GM23338 (cell line): ENCODE data around the gene MLH1.

ENCODE experiments used
- CREB1 ChIP-seq: fragments of 250-450 bp; sonication (Bioruptor Pico); IDR thresholded peaks from 2 replicates; pipeline ENCODE4 v1.5.0; 2020; ENCODE audit warnings: low read depth, mild to moderate bottlenecking, moderate library complexity
- CTCF ChIP-seq, 2 experiments: fragments of 200-600 bp in 1 of 2; sonication (generic) in 1 of 2; conservative IDR thresholded peaks; 2 replicates each; pipeline versions ENCODE4 v1.5.1 to v1.6.1; 2016 to 2017; ENCODE audit warnings: antibody characterized with exemption in 2 of 2, low read depth in 2 of 2, mild to moderate bottlenecking in 2 of 2, moderate library complexity in 1 of 2
- JUNB ChIP-seq: IDR thresholded peaks from one replicate; pipeline ENCODE4 v1.6.1; 2016; ENCODE audit warnings: antibody characterized with exemption; ENCODE audit not compliant: unreplicated experiment
- POLR2AphosphoS5 ChIP-seq: IDR thresholded peaks from 2 replicates; pipeline ENCODE4 v1.6.1; 2016; ENCODE audit warnings: antibody characterized with exemption, low read depth
- ZNF331 ChIP-seq: fragments of 250-450 bp; sonication (Bioruptor Pico); IDR thresholded peaks from 2 replicates; pipeline ENCODE4 v1.5.0; 2020; ENCODE audit warnings: low read depth, mild to moderate bottlenecking, moderate library complexity

DNA sequence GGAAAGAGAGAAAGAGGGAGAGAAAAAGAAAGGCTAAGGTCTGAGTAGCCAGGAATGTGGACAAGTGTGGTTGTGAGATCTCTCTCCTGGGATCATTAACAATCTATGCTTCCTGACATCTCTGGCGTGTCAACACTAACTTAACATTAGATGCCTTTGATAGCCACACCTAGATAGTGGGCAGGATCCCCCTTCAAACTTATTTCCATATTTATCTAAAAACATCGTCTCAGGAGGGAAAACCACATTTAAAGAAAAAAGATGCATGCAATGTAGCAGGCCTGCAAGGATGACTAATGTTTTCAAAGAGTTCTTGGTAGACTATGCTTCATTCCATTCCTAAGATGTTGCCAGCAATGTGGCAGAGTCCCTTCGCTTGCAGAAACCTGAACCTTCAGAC lies 80.9 kb downstream of the MLH1 start:
- no peak for TF ChIP-seq CTCF (conservative IDR thresholded peaks at IDR 0.05; ENCODE audit: low read depth in 2 of 2)
- TF ChIP-seq POLR2AphosphoS5: no peak
- TF ChIP-seq CREB1 (CRISPR knock-in tag): no peak
- TF ChIP-seq JUNB: no peak
- no peak for TF ChIP-seq ZNF331
